ENCODE measurements around the gene CMTR1. TPM values are rescaled to one million over a fixed set of nuclear protein-coding genes. Genes with fewer than 3 reads are reported as not detected.

The CMTR1 gene
- polyA plus RNA-seq, 1 of the 3 experiments (the other 2 are of a cell fraction): 19.8 TPM

DNA sequence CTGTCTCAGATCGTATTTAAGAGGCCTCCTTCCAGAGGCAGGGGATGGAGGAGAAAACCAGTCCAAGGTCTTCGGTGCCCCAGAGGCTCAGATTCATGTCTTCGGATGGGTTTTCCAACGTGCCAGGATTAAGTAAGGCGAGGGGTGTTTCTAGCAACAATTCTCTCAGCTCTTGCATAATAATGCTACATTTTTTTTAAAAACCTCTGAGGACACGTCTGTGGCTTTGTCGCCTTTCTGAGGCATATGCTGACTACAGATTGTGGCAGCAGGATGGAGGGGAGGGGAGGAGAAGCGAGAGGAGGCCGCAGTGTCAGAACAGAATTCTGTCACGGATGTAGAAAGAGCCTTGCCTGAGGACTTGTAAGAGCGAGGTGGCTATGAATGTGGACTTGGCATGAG is 84.4 kb downstream of the CMTR1 start (continued):
- TF ChIP-seq, protein P1, sequence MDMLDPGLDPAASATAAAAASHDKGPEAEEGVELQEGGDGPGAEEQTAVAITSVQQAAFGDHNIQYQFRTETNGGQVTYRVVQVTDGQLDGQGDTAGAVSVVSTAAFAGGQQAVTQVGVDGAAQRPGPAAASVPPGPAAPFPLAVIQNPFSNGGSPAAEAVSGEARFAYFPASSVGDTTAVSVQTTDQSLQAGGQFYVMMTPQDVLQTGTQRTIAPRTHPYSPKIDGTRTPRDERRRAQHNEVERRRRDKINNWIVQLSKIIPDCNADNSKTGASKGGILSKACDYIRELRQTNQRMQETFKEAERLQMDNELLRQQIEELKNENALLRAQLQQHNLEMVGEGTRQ (IDR thresholded peaks at IDR 0.05; ENCODE audit: borderline replicate concordance, low read depth, low read length): no peak
- no peak for TF ChIP-seq POLR2AphosphoS5 (IDR thresholded peaks at IDR 0.05; ENCODE audit: low read depth, low read length)
- TF ChIP-seq TEAD4 (IDR thresholded peaks at IDR 0.05; ENCODE audit: borderline replicate concordance, insufficient read depth): no peak
- no peak for TF ChIP-seq MEF2A (IDR thresholded peaks at IDR 0.05; ENCODE audit: borderline replicate concordance, low read depth)
- TF ChIP-seq FOXM1 (IDR thresholded peaks at IDR 0.05; ENCODE audit: low read depth): no peak
- TF ChIP-seq, protein P2, sequence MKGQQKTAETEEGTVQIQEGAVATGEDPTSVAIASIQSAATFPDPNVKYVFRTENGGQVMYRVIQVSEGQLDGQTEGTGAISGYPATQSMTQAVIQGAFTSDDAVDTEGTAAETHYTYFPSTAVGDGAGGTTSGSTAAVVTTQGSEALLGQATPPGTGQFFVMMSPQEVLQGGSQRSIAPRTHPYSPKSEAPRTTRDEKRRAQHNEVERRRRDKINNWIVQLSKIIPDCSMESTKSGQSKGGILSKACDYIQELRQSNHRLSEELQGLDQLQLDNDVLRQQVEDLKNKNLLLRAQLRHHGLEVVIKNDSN (IDR thresholded peaks at IDR 0.05; ENCODE audit: borderline replicate concordance, low read depth): no peak
- TF ChIP-seq ELF1 (IDR thresholded peaks at IDR 0.05): no peak
- TF ChIP-seq, protein P3, sequence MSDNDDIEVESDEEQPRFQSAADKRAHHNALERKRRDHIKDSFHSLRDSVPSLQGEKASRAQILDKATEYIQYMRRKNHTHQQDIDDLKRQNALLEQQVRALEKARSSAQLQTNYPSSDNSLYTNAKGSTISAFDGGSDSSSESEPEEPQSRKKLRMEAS (IDR thresholded peaks at IDR 0.05; ENCODE audit: low read depth): no peak
- TF ChIP-seq NRF1 (IDR thresholded peaks at IDR 0.05; ENCODE audit: low read depth, low read length): no peak
- no peak for TF ChIP-seq SIN3A (IDR thresholded peaks at IDR 0.05; ENCODE audit: borderline replicate concordance, low read depth, low read length)
- no peak for TF ChIP-seq FOSL2 (IDR thresholded peaks at IDR 0.05; ENCODE audit: borderline replicate concordance, low read depth)
- TF ChIP-seq GATA2 (CRISPR knock-in tag; IDR thresholded peaks at IDR 0.05): no peak

DNA sequence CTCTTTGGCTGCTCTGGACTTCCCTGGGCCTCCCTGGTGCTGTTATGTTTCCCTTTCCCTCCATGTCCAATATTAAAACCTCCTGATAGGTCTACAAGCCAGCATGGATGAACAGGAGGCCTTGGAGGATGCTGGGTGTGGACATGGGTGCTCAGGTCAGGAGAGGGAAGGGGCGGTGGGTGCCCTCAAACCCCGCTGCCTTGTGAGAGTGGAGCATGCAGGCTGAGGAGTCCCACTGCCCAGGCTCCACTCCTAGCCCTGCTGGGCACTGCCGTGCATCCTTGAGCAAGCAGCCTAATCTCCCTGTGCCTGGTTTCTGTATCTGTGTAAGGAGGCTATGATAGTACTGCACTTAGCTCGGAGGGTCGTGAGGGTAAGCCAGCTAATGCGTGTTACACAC is 85.1 kb downstream of the CMTR1 start:
- no peaks in the 10 kb centered on the region for H4K20me1 ChIP-seq (ENCODE audit: insufficient read depth)
- CTCF ChIA-PET: interaction anchor here (2.1 to 3.1 kb wide), 2 partner anchors 11 to 48 kb away, joined by 6 to 21 read pairs; no protein-coding TSS in a partner anchor
- TF ChIP-seq, protein P1 (IDR thresholded peaks at IDR 0.05; ENCODE audit: borderline replicate concordance, low read depth, low read length): no peak
- TF ChIP-seq, protein P4, sequence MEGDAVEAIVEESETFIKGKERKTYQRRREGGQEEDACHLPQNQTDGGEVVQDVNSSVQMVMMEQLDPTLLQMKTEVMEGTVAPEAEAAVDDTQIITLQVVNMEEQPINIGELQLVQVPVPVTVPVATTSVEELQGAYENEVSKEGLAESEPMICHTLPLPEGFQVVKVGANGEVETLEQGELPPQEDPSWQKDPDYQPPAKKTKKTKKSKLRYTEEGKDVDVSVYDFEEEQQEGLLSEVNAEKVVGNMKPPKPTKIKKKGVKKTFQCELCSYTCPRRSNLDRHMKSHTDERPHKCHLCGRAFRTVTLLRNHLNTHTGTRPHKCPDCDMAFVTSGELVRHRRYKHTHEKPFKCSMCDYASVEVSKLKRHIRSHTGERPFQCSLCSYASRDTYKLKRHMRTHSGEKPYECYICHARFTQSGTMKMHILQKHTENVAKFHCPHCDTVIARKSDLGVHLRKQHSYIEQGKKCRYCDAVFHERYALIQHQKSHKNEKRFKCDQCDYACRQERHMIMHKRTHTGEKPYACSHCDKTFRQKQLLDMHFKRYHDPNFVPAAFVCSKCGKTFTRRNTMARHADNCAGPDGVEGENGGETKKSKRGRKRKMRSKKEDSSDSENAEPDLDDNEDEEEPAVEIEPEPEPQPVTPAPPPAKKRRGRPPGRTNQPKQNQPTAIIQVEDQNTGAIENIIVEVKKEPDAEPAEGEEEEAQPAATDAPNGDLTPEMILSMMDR (IDR thresholded peaks at IDR 0.05): no peak
- TF ChIP-seq NRF1 (IDR thresholded peaks at IDR 0.05; ENCODE audit: low read depth, low read length): no peak
- TF ChIP-seq SIN3A (IDR thresholded peaks at IDR 0.05; ENCODE audit: borderline replicate concordance, low read depth, low read length): no peak
- TF ChIP-seq RFX5 (IDR thresholded peaks at IDR 0.05; ENCODE audit: low read length): no peak

More for the DNA sequence above, 85.1 kb downstream of the CMTR1 start:
- no peaks in the 10 kb centered on the region for H3K9me2 ChIP-seq
- 89% methylated on average over 6 of the region's 6 CpGs for WGBS (ENCODE audit: low lambda C conversion rate)
- no peaks in the 10 kb centered on the region for H3K9me3 ChIP-seq
- H2AFZ ChIP-seq (ENCODE audit: low read depth): no peak overlapping the region
- no peaks in the 10 kb centered on the region for H3F3A ChIP-seq (replicated peaks; ENCODE audit: insufficient read depth)
- H3K4me3 ChIP-seq (ENCODE audit: low read depth in 2 of 2, low read length in 1 of 2): no peak overlapping the region
- H3K36me3 ChIP-seq (replicated peaks in 1 of 2; ENCODE audit: control insufficient read depth in 1 of 2, insufficient read depth in 2 of 2, low read length in 1 of 2): no peaks in the 10 kb centered on the region
- DNase-seq: no peak
- H3K4me2 ChIP-seq: no peak overlapping the region
- POLR2A ChIA-PET: no interaction called here
- H3K79me2 ChIP-seq (ENCODE audit: insufficient read depth): no peaks in the 10 kb centered on the region
- H3K9ac ChIP-seq: no peak overlapping the region
- no peaks in the 10 kb centered on the region for H3K27me3 ChIP-seq (ENCODE audit: insufficient read depth)
- peaks cover 5 to 51% of the 10 kb centered on the region in 2 experiments; a peak in 2 of 4 replicates for H3K4me1 ChIP-seq (ENCODE audit: control insufficient read depth in 1 of 2, insufficient read depth in 2 of 2, low read depth in 1 of 2, low read length in 1 of 2)
- peak overlapping the region in 1 of 2 experiments; percentile 98; a peak in 1 of 4 replicates for H3K27ac ChIP-seq (ENCODE audit: low read depth in 2 of 2, low read length in 1 of 2)

Measured in SK-N-SH (cell line).